SJSA1 (cell line): ENCODE measurements around the gene RND2. TPM values are rescaled to one million over a fixed set of nuclear protein-coding genes. Genes with fewer than 3 reads are reported as not detected.
"Not testable (repeated sequence)": the region's sequence is repeated elsewhere in the genome, so short reads cannot be mapped to it uniquely, and the experiment has no call there.

Source experiments
- DNase-seq, 2 experiments: peaks; one replicate each; pipeline ENCODE4 v3.0.0-alpha.2; 2015 to 2020; ENCODE audit warnings: low spot score in 2 of 2, low read depth in 1 of 2
- H3K27ac ChIP-seq: fragments of 250-450 bp; sonication (Bioruptor Pico); 2 replicates; pipeline ENCODE4 v1.5.1; 2020; ENCODE audit warnings: mild to moderate bottlenecking, moderate library complexity
- H3K27me3 ChIP-seq: fragments of 250-450 bp; sonication (Bioruptor Pico); replicated peaks from 2 replicates; pipeline ENCODE4 v1.5.1; 2020; ENCODE audit warnings: mild to moderate bottlenecking, moderate library complexity
- H3K36me3 ChIP-seq: fragments of 250-450 bp; sonication (Bioruptor Pico); 2 replicates; pipeline ENCODE4 v1.5.1; 2020; ENCODE audit warnings: mild to moderate bottlenecking
- H3K4me1 ChIP-seq: fragments of 250-450 bp; sonication (Bioruptor Pico); replicated peaks from 2 replicates; pipeline ENCODE4 v1.6.1; 2021; ENCODE audit warnings: mild to moderate bottlenecking
- H3K4me3 ChIP-seq: fragments of 250-450 bp; sonication (Bioruptor Pico); 2 replicates; pipeline ENCODE4 v1.5.1; 2020; ENCODE audit warnings: mild to moderate bottlenecking
- H3K9me3 ChIP-seq: fragments of 250-450 bp; sonication (Bioruptor Pico); replicated peaks from 2 replicates; pipeline ENCODE4 v1.5.1; 2020; ENCODE audit warnings: mild to moderate bottlenecking
- total RNA-seq: library from RNA; depleted of rRNA; stranded (reverse); fragments of >200 nt; shearing (Covaris generic); gene quantifications from 2 replicates; pipeline ENCODE4 v1.2.3, GENCODE V29; 2014; rRNA removed

RND2 gene
- total RNA-seq, 1 experiment from 2014 or later, result 0.03 TPM

DNA sequence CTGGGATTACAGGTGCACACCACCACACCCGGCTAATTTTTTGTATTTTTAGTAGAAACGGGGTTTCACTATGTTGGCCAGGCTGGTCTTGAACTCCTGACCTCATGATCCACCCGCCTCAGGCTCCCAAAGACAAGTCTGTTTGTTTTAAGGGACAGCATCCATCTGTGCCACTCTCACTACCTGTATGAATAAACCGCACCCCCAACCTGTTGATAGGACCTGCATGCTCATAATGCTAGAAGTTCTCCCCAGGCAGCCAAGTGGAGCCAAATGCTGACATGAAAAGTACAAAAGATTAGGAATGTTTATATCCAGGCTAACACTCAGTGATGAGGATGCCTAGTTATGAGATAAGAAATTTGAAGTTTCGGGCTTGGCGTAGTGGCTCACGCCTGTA, 28.0 kb downstream of the RND2 start:
- peaks cover 65% of the 10 kb centered on the region for H3K36me3 ChIP-seq
- not testable (repeated sequence) for H3K4me1 ChIP-seq, DNase-seq, H3K27me3 ChIP-seq, H3K4me3 ChIP-seq, H3K9me3 ChIP-seq, H3K27ac ChIP-seq

GRCh38 chr17:43056051-43056450, 31.0 kb downstream of the RND2 start:
- DNase-seq, result no peak
- Histone ChIP-seq H3K4me3 (no peak overlapping the region), H3K36me3 (peaks cover 48% of the 10 kb centered on the region)

DNA sequence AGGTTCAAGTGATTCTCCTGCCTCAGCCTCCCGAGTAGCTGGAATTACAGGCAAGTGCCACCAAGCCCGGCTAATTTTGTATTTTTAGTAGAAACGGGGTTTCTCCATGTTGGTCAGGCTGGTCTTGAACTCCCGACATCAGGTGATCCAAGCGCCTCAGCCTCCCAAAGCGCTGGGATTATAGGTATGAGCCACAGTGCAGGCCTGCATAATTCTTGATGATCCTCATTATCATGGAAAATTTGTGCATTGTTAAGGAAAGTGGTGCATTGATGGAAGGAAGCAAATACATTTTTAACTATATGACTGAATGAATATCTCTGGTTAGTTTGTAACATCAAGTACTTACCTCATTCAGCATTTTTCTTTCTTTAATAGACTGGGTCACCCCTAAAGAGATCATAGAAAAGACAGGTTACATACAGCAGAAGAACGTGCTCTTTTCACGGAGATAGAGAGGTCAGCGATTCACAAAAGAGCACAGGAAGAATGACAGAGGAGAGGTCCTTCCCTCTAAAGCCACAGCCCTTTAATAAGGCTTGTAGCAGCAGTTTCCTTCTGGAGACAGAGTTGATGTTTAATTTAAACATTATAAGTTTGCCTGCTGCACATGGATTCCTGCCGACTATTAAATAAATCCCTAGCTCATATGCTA, 38.1 kb downstream of the RND2 start:
- Histone ChIP-seq H3K36me3 (peaks cover 38% of the 10 kb centered on the region), H3K4me1 (no peaks in the 10 kb centered on the region), H3K4me3 (no peak overlapping the region), H3K27ac (no peak overlapping the region), H3K9me3 (no peaks in the 10 kb centered on the region), H3K27me3 (no peaks in the 10 kb centered on the region)
- DNase-seq, result no peak

More at GRCh38 chr17:43056051-43056450, 31.0 kb downstream of the RND2 start:
- H3K9me3 ChIP-seq, result no peaks in the 10 kb centered on the region
- no peak overlapping the region for H3K27ac ChIP-seq
- H3K4me1 ChIP-seq, result no peaks in the 10 kb centered on the region
- H3K27me3 ChIP-seq, result no peaks in the 10 kb centered on the region

DNA sequence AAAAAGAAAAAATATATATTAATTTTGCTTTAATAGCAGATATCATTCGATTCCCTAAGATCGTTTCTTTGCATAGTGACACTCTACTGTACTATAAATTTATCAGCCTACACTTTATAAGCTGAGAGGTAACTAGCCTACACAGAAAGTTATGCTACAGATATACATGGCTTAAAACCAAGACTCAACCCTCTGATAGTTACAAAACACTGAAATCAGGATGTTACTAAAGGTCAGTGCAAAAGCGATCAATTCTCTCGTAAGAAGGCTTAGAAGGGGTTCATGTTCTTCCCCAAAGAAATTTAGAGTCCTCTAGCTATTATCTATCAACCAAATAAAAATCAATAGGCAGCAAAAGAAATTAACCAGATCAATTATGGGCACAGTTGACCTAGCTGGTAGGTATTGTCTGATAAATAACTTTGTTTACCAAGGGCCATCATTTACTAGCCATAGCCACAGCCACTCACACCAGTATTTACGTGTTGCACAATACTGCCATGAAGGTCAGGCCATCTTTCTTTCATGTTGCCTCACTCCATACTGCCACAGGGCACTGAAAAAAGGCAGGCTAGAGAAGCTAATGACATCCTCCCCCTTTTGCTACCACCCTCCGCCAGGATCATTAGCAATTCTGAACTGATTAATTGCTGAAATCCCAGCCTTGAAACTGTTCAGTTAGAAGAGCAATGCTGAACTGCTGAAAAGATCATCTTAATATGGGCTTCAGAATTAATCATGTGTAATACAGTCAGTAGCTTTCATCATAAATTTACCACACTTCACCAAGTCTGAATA, 43.7 kb downstream of the RND2 start:
- H3K27ac ChIP-seq, result no peak overlapping the region
- H3K4me3 ChIP-seq, result no peak overlapping the region
- peaks cover 50% of the 10 kb centered on the region for H3K36me3 ChIP-seq
- no peaks in the 10 kb centered on the region for H3K27me3 ChIP-seq
- H3K4me1 ChIP-seq, result no peaks in the 10 kb centered on the region
- no peak for DNase-seq
- no peaks in the 10 kb centered on the region for H3K9me3 ChIP-seq

GRCh38 chr17:43069368-43069898, 44.4 kb downstream of the RND2 start:
- no peak overlapping the region for H3K4me3 ChIP-seq
- no peaks in the 10 kb centered on the region for H3K9me3 ChIP-seq
- no peak for DNase-seq
- H3K36me3 ChIP-seq, result peaks cover 52% of the 10 kb centered on the region
- H3K27ac ChIP-seq, result no peak overlapping the region
- H3K4me1 ChIP-seq, result no peaks in the 10 kb centered on the region
- no peaks in the 10 kb centered on the region for H3K27me3 ChIP-seq

GRCh38 chr17:43070257-43070656, 45.2 kb downstream of the RND2 start:
- H3K4me1 ChIP-seq, result no peaks in the 10 kb centered on the region
- H3K4me3 ChIP-seq, result no peak overlapping the region
- no peaks in the 10 kb centered on the region for H3K9me3 ChIP-seq
- no peaks in the 10 kb centered on the region for H3K27me3 ChIP-seq
- DNase-seq, result no peak
- no peak overlapping the region for H3K27ac ChIP-seq
- H3K36me3 ChIP-seq, result peaks cover 49% of the 10 kb centered on the region

- Histone ChIP-seq H3K4me1 (no peaks in the 10 kb centered on the region), H3K4me3 (no peak overlapping the region), H3K27me3 (no peaks in the 10 kb centered on the region), H3K27ac (no peak overlapping the region), H3K36me3 (peaks cover 45% of the 10 kb centered on the region), H3K9me3 (no peaks in the 10 kb centered on the region)
- no peak for DNase-seq
Observed at GRCh38 chr17:43070872-43071271, 45.8 kb downstream of the RND2 start.

DNA sequence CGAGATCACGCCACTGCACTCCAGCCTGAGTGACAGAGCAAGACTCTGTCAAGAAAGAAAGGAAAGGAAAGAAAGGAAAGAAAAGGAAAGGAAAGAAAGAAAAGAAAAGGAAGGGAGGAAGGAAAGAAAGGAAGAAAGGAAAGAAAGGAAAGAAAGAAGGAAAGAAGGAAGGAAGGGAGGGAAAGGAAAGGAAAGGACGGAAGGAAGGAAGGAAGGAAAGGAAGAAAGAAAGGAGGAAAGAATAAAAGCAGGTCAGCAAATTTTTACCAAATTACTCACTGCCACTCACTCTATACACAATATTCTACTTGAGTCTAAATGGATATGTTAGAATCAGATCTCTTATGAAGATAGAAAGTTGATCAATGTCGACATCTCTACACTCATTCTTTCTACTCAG, 49.8 kb downstream of the RND2 start:
- DNase-seq, result no peak
- no peaks in the 10 kb centered on the region for H3K4me1 ChIP-seq
- no peak overlapping the region for H3K27ac ChIP-seq
- H3K36me3 ChIP-seq, result peaks cover 17% of the 10 kb centered on the region
- H3K4me3 ChIP-seq, result no peak overlapping the region
- H3K27me3 ChIP-seq, result no peaks in the 10 kb centered on the region
- H3K9me3 ChIP-seq, result no peaks in the 10 kb centered on the region

GRCh38 chr17:43079641-43080302, 54.7 kb downstream of the RND2 start:
- no peaks in the 10 kb centered on the region for H3K9me3 ChIP-seq
- H3K4me3 ChIP-seq, result no peak overlapping the region
- no peak overlapping the region for H3K27ac ChIP-seq
- peaks cover 13% of the 10 kb centered on the region for H3K36me3 ChIP-seq
- DNase-seq, result no peak
- no peaks in the 10 kb centered on the region for H3K4me1 ChIP-seq
- H3K27me3 ChIP-seq, result no peaks in the 10 kb centered on the region

Other genes starting within 250 kb of the RND2 start
- gene WNK4, start 244.6 kb upstream of the RND2 start, total RNA-seq, result 0.25 TPM in 1 of 2 replicates, not detected in the other
- 85.0 and 110 TPM in 2 replicates for gene COA3, start 226.5 kb upstream of the RND2 start, total RNA-seq
- 0.18 TPM in 1 of 2 replicates, not detected in the other for gene CNTD1, start 226.4 kb upstream of the RND2 start, total RNA-seq
- gene BECN1, start 200.9 kb upstream of the RND2 start, total RNA-seq, result 69.9 and 87.8 TPM in 2 replicates
- 109 and 122 TPM in 2 replicates for gene PSME3, start 191.8 kb upstream of the RND2 start, total RNA-seq
- gene AOC2, start 180.7 kb upstream of the RND2 start, total RNA-seq, result 0.42 TPM in 1 of 2 replicates, not detected in the other
- not detected in 2 replicates for gene AOC3, start 174.0 kb upstream of the RND2 start, total RNA-seq
- not detected in 2 replicates for gene G6PC1, start 124.4 kb upstream of the RND2 start, total RNA-seq
- gene AARSD1, start 60.8 kb upstream of the RND2 start, total RNA-seq, result 29.8 and 59.7 TPM in 2 replicates
- gene PTGES3L, start 45.2 kb upstream of the RND2 start, total RNA-seq, result 1.2 and 2.1 TPM in 2 replicates
- 5.7 and 17.0 TPM in 2 replicates for gene RUNDC1, start 44.7 kb upstream of the RND2 start, total RNA-seq
- gene RPL27, start 26.8 kb upstream of the RND2 start, total RNA-seq, result 605 and 1,189 TPM in 2 replicates
- 16.4 and 17.7 TPM in 2 replicates for gene IFI35, start 18.4 kb upstream of the RND2 start, total RNA-seq
- 125 and 144 TPM in 2 replicates for gene VAT1, start 2.8 kb upstream of the RND2 start, total RNA-seq
- gene BRCA1, start 100.1 kb downstream of the RND2 start, total RNA-seq, result 44.4 and 47.1 TPM in 2 replicates
- gene NBR1, start 146.0 kb downstream of the RND2 start, total RNA-seq, result 57.4 and 96.2 TPM in 2 replicates
- gene TMEM106A, start 186.6 kb downstream of the RND2 start, total RNA-seq, result 3.9 and 6.2 TPM in 2 replicates
- gene CCDC200, start 203.4 kb downstream of the RND2 start, total RNA-seq, result not detected in 2 replicates
- gene RNU2-1, start 208.7 kb downstream of the RND2 start, total RNA-seq, result not detected in 2 replicates